Stimulated activated CD4-positive, alpha-beta T cell treated with anti-CD3 and anti-CD28 coated beads, Interleukin-1b, Interleukin-23, amount 100 ng/mL, for 48 hours (primary cell): ENCODE data around the gene IL4R.
"Not testable (repeated sequence)": the region's sequence is repeated elsewhere in the genome, so short reads cannot be mapped to it uniquely, and the experiment has no call there.

Source experiments
- DNase-seq: peaks from one replicate; pipeline ENCODE4 v3.0.0-alpha.2; 2020

The IL4R gene

GRCh38 chr16:27408012-27408601, 94.3 kb downstream of the IL4R start:
- DNase-seq: peak; percentile 62

DNA sequence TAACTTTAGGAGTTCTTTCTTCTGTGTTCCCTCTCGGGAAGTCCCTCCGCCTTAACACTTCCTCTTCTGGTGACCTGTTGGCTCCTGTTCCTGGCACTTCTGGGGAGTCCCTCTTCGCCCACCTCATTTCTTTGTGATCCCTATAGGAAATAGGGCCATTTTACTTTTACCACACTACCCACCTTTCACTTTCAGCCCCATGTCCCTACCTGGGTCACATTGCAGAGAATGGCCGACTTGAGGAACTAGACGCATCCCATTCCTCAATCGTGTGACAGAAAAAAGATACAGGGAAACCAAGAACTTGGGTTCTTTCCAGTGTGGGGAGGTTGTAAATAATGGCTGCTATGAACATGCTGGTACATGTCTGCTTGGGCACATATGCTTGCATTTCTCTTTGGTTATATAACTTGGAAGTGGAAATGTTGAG, 94.8 kb downstream of the IL4R start:
- DNase-seq: no peak

- not testable (repeated sequence) for DNase-seq
Measured at GRCh38 chr16:27409958-27410357, 96.2 kb downstream of the IL4R start.

DNA sequence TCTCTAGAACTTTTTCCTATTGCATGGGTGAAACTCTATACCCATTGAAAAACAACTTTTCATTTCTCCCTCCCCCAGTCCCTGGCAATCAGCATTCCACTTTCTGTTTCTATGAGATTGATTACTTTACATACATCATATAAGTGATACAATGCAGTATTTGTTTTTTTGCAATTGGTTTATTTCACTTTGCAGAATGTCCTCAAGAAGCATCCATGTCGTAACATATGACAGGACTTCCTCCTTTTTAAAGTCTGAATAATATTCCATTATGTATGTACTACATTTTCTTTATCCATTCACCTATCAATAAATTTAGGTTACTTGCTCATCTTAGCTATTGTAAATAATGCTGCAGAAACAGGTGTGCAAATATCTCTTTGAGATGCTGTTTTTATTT, 97.0 kb downstream of the IL4R start:
- DNase-seq: no peak

DNA sequence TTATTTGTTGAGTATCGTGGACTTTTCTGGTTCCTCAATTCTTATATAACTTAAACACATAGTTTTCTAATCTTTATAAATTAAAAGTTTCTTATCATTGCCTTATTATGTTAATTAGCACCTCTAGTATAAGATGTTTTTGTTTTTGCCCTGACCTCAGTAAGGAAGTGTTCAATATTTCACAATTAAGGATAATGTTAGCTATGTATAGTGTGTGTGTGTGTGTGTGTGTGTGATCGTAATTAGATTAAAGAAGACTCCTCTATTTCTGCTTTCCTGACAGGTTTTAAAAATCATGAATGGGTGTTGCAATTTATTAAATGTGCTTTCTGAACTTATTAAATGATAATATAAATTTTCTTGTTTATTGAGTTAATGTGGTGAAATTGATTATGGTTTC, 100.2 kb downstream of the IL4R start:
- DNase-seq: no peak
